ENCODE measurements around the gene RHCG. TPM values are rescaled to one million over a fixed set of nuclear protein-coding genes. Genes with fewer than 3 reads are reported as not detected.

The RHCG gene
- total RNA-seq, 1 donor from 2014 or later = not detected

- DNase-seq (ENCODE audit: low read depth in 2 of 2) = no peak
Observed at GRCh38 chr15:89479173-89479572, 17.2 kb downstream of the RHCG start.

- DNase-seq (ENCODE audit: low read depth in 2 of 2) = no peak
Observed at GRCh38 chr15:89477411-89478242, 18.8 kb downstream of the RHCG start.

GRCh38 chr15:89475661-89476060 is 20.7 kb downstream of the RHCG start:
- DNase-seq (ENCODE audit: low read depth in 2 of 2) = no peak

GRCh38 chr15:89472785-89473256 is 23.6 kb downstream of the RHCG start:
- peak; percentile 71 to 82 for DNase-seq (ENCODE audit: low read depth in 2 of 2)

GRCh38 chr15:89469426-89470096 is 26.8 kb downstream of the RHCG start:
- DNase-seq (ENCODE audit: low read depth in 2 of 2) = no peak

GRCh38 chr15:89468813-89469212 is 27.6 kb downstream of the RHCG start:
- DNase-seq (ENCODE audit: low read depth in 2 of 2) = peak in 1 of 2 donors; percentile 16

GRCh38 chr15:89463113-89463512 is 33.3 kb downstream of the RHCG start:
- DNase-seq (ENCODE audit: low read depth in 2 of 2) = no peak

- peak; percentile 25 to 44 for DNase-seq (ENCODE audit: low read depth in 2 of 2)
Observed at GRCh38 chr15:89462198-89462912, 34.0 kb downstream of the RHCG start.

- DNase-seq (ENCODE audit: low read depth in 2 of 2) = no peak
Observed at GRCh38 chr15:89461386-89461785, 35.0 kb downstream of the RHCG start.

- DNase-seq (ENCODE audit: low read depth in 2 of 2) = no peak
Observed at GRCh38 chr15:89460048-89460447, 36.3 kb downstream of the RHCG start.

GRCh38 chr15:89459271-89460038 is 36.9 kb downstream of the RHCG start:
- no peak for DNase-seq (ENCODE audit: low read depth in 2 of 2)

GRCh38 chr15:89458440-89458839 is 37.9 kb downstream of the RHCG start:
- no peak for DNase-seq (ENCODE audit: low read depth in 2 of 2)

GRCh38 chr15:89457086-89457485 is 39.3 kb downstream of the RHCG start:
- peak; percentile 5 to 31 for DNase-seq (ENCODE audit: low read depth in 2 of 2)

- DNase-seq (ENCODE audit: low read depth in 2 of 2) = no peak
Observed at GRCh38 chr15:89455535-89455934, 40.8 kb downstream of the RHCG start.

- no peak for DNase-seq (ENCODE audit: low read depth in 2 of 2)
Observed at GRCh38 chr15:89452330-89452836, 44.0 kb downstream of the RHCG start.

- DNase-seq (ENCODE audit: low read depth in 2 of 2) = no peak
Observed at GRCh38 chr15:89451846-89452245, 44.5 kb downstream of the RHCG start.

GRCh38 chr15:89450076-89451006 is 46.0 kb downstream of the RHCG start:
- DNase-seq (ENCODE audit: low read depth in 2 of 2) = no peak

GRCh38 chr15:89448825-89449224 is 47.6 kb downstream of the RHCG start:
- DNase-seq (ENCODE audit: low read depth in 2 of 2) = no peak

- DNase-seq (ENCODE audit: low read depth in 2 of 2) = no peak
Observed at GRCh38 chr15:89447676-89448075, 48.7 kb downstream of the RHCG start.
